HL-60 (cell line): ENCODE data around the gene TMEM89.

Experiments
- DNase-seq, 2 experiments: peaks; one replicate each; pipeline ENCODE4 v3.0.0-alpha.2; 2010 to 2020; ENCODE audit warnings: low read depth in 1 of 2, low spot score in 1 of 2
- H3K27ac ChIP-seq: fragments of 250-450 bp; sonication (Bioruptor Pico); replicated peaks from 2 replicates; pipeline ENCODE4 v1.5.1; 2020; ENCODE audit warnings: mild to moderate bottlenecking, moderate library complexity
- H3K27me3 ChIP-seq: fragments of 250-450 bp; sonication (Bioruptor Pico); 2 replicates; pipeline ENCODE4 v1.5.1; 2021; ENCODE audit warnings: mild to moderate bottlenecking, moderate library complexity; ENCODE audit not compliant: insufficient read depth, poor library complexity, severe bottlenecking
- H3K4me3 ChIP-seq: replicated peaks from 2 replicates; pipeline ENCODE4 v1.5.1; 2011; ENCODE audit warnings: mild to moderate bottlenecking, control low read depth, low read length; ENCODE audit not compliant: insufficient read depth
- GABPA ChIP-seq: IDR thresholded peaks from 2 replicates; pipeline ENCODE4 v1.6.1; 2012; ENCODE audit warnings: low read depth
- POLR2AphosphoS5 ChIP-seq: IDR thresholded peaks from 2 replicates; pipeline ENCODE4 v1.6.1; 2012; ENCODE audit warnings: low read depth
- REST ChIP-seq: IDR thresholded peaks from 2 replicates; pipeline ENCODE4 v1.6.1; 2012; ENCODE audit warnings: low read depth; ENCODE audit not compliant: insufficient replicate concordance
- SPI1 ChIP-seq: IDR thresholded peaks from 2 replicates; pipeline ENCODE4 v1.6.1; 2012; ENCODE audit warnings: low read depth, mild to moderate bottlenecking, borderline replicate concordance
- TF ChIP-seq, protein P1 (sequence below): IDR thresholded peaks from one replicate; pipeline ENCODE4 v1.5.1; 2011; ENCODE audit warnings: low read length, control low read depth, inconsistent platforms; ENCODE audit not compliant: insufficient read depth

Gene TMEM89

DNA sequence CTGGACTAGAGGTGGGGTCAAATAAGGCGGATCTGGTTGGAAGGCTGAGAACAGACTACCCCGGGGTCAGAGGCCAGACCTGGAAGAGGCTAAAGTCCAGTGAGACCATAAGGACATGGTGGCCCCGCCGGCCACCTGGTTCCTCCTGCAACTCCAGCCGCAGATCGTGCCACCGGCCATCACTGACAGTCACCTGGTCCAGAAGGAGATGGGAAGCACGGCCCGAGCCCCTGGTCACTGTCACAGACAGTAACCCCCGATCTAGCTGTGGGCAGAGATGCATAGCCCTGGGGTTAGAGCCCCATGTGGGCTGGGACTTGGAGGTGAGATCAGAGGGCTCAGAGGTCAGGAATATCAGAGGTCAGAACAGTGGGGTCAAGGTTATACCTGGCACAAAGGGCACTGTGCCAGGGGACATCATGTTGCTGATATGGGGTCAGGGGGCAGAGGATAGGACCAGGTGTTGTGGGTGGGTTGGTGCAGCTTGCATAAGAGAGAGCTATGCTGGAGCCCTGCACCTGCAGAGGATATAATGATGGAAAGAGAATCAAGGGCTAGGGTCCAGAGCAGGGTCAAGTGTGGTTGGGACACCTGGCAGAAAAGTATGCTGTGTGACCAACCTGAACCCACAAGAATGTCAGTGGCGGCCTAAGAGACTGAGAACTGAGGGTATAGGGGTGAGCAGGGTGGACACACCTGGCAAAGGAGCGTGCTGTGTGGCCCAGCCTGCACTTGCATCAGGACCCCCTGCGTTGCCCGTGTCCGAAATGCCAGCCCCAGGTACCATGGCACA lies 31.6 kb upstream of the TMEM89 start:
- H3K27ac ChIP-seq, result no peak overlapping the region
- H3K27me3 ChIP-seq, result no peaks in the 10 kb centered on the region
- DNase-seq, result no peak
- no peak overlapping the region for H3K4me3 ChIP-seq
- TF ChIP-seq POLR2AphosphoS5 (no peak), REST (no peak), SPI1 (no peak), GABPA (no peak)
- TF ChIP-seq, protein P1, sequence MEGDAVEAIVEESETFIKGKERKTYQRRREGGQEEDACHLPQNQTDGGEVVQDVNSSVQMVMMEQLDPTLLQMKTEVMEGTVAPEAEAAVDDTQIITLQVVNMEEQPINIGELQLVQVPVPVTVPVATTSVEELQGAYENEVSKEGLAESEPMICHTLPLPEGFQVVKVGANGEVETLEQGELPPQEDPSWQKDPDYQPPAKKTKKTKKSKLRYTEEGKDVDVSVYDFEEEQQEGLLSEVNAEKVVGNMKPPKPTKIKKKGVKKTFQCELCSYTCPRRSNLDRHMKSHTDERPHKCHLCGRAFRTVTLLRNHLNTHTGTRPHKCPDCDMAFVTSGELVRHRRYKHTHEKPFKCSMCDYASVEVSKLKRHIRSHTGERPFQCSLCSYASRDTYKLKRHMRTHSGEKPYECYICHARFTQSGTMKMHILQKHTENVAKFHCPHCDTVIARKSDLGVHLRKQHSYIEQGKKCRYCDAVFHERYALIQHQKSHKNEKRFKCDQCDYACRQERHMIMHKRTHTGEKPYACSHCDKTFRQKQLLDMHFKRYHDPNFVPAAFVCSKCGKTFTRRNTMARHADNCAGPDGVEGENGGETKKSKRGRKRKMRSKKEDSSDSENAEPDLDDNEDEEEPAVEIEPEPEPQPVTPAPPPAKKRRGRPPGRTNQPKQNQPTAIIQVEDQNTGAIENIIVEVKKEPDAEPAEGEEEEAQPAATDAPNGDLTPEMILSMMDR, result no peak

GRCh38 chr3:48651771-48652170 lies 30.2 kb upstream of the TMEM89 start:
- Histone ChIP-seq H3K4me3 (no peak overlapping the region), H3K27ac (no peak overlapping the region), H3K27me3 (no peaks in the 10 kb centered on the region)
- TF ChIP-seq SPI1, result no peak
- TF ChIP-seq, protein P1, result no peak
- no peak for TF ChIP-seq POLR2AphosphoS5
- no peak for DNase-seq

- no peaks in the 10 kb centered on the region for H3K27me3 ChIP-seq
- H3K4me3 ChIP-seq, result no peak overlapping the region
- no peak overlapping the region for H3K27ac ChIP-seq
- TF ChIP-seq, protein P1, result no peak
- DNase-seq, result no peak
These were observed 29.2 kb upstream of the TMEM89 start for GRCh38 chr3:48650723-48651122.

DNA sequence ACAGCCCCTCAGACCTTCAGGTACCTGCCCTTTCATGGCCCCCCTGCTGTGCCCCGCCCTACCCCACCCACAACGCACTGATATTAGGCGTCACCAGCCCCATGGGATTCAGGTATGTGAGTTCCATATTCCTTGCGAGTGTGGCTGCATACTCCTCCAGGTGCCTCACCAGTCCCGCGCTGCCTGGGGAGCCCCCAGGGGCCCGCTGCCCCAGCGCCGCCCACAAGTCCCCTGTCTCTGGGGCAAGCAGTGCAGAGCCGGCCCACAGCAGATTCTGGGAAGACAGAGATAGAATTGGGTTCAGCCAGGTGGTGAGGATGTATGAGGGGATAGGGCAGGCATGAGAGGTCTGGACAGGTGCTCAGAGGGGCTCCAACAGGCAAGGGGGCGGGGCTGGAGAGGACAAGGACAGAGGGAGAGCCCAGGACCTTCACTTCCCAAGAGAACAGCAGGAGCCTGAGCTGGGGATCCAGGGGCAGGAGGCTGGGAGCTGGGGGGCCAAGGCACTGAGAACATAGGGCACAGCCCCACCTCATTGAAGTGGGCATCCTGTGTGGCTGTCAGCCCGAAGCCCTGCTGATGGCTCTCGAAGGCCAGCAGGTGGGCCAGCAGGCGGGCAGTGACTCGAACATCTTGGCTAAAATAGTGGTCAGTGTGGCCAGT lies 26.8 kb upstream of the TMEM89 start:
- H3K27me3 ChIP-seq, result no peaks in the 10 kb centered on the region
- no peak overlapping the region for H3K27ac ChIP-seq
- H3K4me3 ChIP-seq, result no peak overlapping the region
- no peak for DNase-seq
- TF ChIP-seq, protein P1, result no peak
- no peak for TF ChIP-seq GABPA
- TF ChIP-seq REST, result no peak
- TF ChIP-seq POLR2AphosphoS5, result no peak
- TF ChIP-seq SPI1, result no peak
